Epithelial cell of proximal tubule (primary cell): ENCODE data around the gene CEL. TPM values are rescaled to one million over a fixed set of nuclear protein-coding genes. Genes with fewer than 3 reads are reported as not detected.

Experiments
- DNase-seq: peaks from one replicate; pipeline ENCODE4 v3.0.0-alpha.2; 2011; ENCODE audit warnings: low read depth
- H3K4me3 ChIP-seq: 2 replicates; pipeline ENCODE4 v1.5.1; 2011; ENCODE audit warnings: low read depth, mild to moderate bottlenecking, low read length
- CTCF ChIP-seq: conservative IDR thresholded peaks from 2 replicates; pipeline ENCODE4 v1.5.1; 2012; ENCODE audit warnings: low read depth, mild to moderate bottlenecking, low read length
- total RNA-seq: library from RNA; depleted of rRNA; stranded (reverse); fragments of >200 nt; gene quantifications from 2 replicates; pipeline ENCODE4 v1.2.3, GENCODE V29; 2015

The CEL gene
- total RNA-seq, 1 donor from 2014 or later: 0.58 TPM

- peak; percentile 96 for DNase-seq
- peak within 1 kb of the TSS; percentile 86 for H3K4me3 ChIP-seq
- no peak for TF ChIP-seq CTCF
These were observed 31.3 kb upstream of the CEL start, which contains the start of gene GTF3C5 for GRCh38 chr9:133030317-133031129. Gene GTF3C5 (plus strand): TSS chr9:133030997. CDS start chr9:133031012, 15 bp downstream.

GRCh38 chr9:133031130-133031422 is 30.7 kb upstream of the CEL start:
- no peak for DNase-seq
- H3K4me3 ChIP-seq: peak overlapping the region; percentile 86
- no peak for TF ChIP-seq CTCF

GRCh38 chr9:133031496-133031911 is 30.3 kb upstream of the CEL start:
- H3K4me3 ChIP-seq: peak overlapping the region; percentile 86
- DNase-seq: no peak
- TF ChIP-seq CTCF: no peak

GRCh38 chr9:133032171-133032570 is 29.6 kb upstream of the CEL start:
- no peak for TF ChIP-seq CTCF
- DNase-seq: no peak
- peak overlapping the region; percentile 86 for H3K4me3 ChIP-seq

- DNase-seq: no peak
- no peak overlapping the region for H3K4me3 ChIP-seq
- TF ChIP-seq CTCF: no peak
These were observed 26.1 kb upstream of the CEL start for GRCh38 chr9:133035669-133036068.

- H3K4me3 ChIP-seq: no peak overlapping the region
- no peak for TF ChIP-seq CTCF
- DNase-seq: no peak
These were observed 23.8 kb upstream of the CEL start for GRCh38 chr9:133037775-133038515.
